Activated CD4-positive, alpha-beta T cell treated with anti-CD3 and anti-CD28 coated beads for 48 hours (primary cell): ENCODE measurements around the gene NGLY1.

Source experiments
- DNase-seq: peaks from one replicate; pipeline ENCODE4 v3.0.0-alpha.2; 2020

NGLY1 gene

GRCh38 chr3:25707268-25707926, 75.8 kb downstream of the NGLY1 start:
- DNase-seq, result no peak

- DNase-seq, result no peak
Observed at GRCh38 chr3:25706213-25706612, 77.0 kb downstream of the NGLY1 start.

- no peak for DNase-seq
Observed at GRCh38 chr3:25697553-25697952, 85.7 kb downstream of the NGLY1 start.

- DNase-seq, result no peak
Observed at GRCh38 chr3:25695731-25696420, 87.4 kb downstream of the NGLY1 start.

GRCh38 chr3:25693238-25693637, 90.0 kb downstream of the NGLY1 start:
- DNase-seq, result no peak

- DNase-seq, result no peak
Observed at GRCh38 chr3:25692341-25692740, 90.9 kb downstream of the NGLY1 start.

- DNase-seq, result no peak
Observed at GRCh38 chr3:25690768-25691533, 92.3 kb downstream of the NGLY1 start.

GRCh38 chr3:25689226-25689625, 94.0 kb downstream of the NGLY1 start:
- DNase-seq, result no peak

GRCh38 chr3:25687742-25688141, 95.5 kb downstream of the NGLY1 start:
- DNase-seq, result no peak

GRCh38 chr3:25686766-25687165, 96.5 kb downstream of the NGLY1 start:
- DNase-seq, result no peak

GRCh38 chr3:25683882-25684281, 99.4 kb downstream of the NGLY1 start:
- DNase-seq, result no peak

GRCh38 chr3:25683410-25683809, 99.8 kb downstream of the NGLY1 start:
- no peak for DNase-seq

GRCh38 chr3:25679642-25680302, 103.5 kb downstream of the NGLY1 start:
- DNase-seq, result no peak

GRCh38 chr3:25679166-25679565, 104.1 kb downstream of the NGLY1 start:
- DNase-seq, result no peak

- DNase-seq, result no peak
Observed at GRCh38 chr3:25678581-25678980, 104.7 kb downstream of the NGLY1 start.

- DNase-seq, result no peak
Observed at GRCh38 chr3:25677121-25677520, 106.1 kb downstream of the NGLY1 start.

- no peak for DNase-seq
Observed at GRCh38 chr3:25674670-25675069, 108.6 kb downstream of the NGLY1 start.

- no peak for DNase-seq
Observed at GRCh38 chr3:25673738-25674298, 109.4 kb downstream of the NGLY1 start.
